ENCODE results near the gene PSD.

PSD gene

GRCh38 chr10:102405632-102406031 lies 13.0 kb downstream of the PSD start:
- no peak for DNase-seq (ENCODE audit: low read depth in 1 of 2, low spot score in 1 of 2)

- DNase-seq (ENCODE audit: low read depth in 1 of 2, low spot score in 1 of 2): no peak
These were observed 13.4 kb downstream of the PSD start for GRCh38 chr10:102405108-102405571.

- DNase-seq (ENCODE audit: low read depth in 1 of 2, low spot score in 1 of 2): no peak
These were observed 14.1 kb downstream of the PSD start for GRCh38 chr10:102404361-102405107.

- no peak for DNase-seq (ENCODE audit: low read depth in 1 of 2, low spot score in 1 of 2)
These were observed 15.5 kb downstream of the PSD start for GRCh38 chr10:102403115-102403514.

- no peak for DNase-seq (ENCODE audit: low read depth in 1 of 2, low spot score in 1 of 2)
These were observed 16.1 kb downstream of the PSD start for GRCh38 chr10:102402512-102402896.

- DNase-seq (ENCODE audit: low read depth in 1 of 2, low spot score in 1 of 2): no peak
These were observed 16.7 kb downstream of the PSD start for GRCh38 chr10:102401735-102402511.

GRCh38 chr10:102401342-102401654 lies 17.3 kb downstream of the PSD start:
- DNase-seq (ENCODE audit: low read depth in 1 of 2, low spot score in 1 of 2): no peak

GRCh38 chr10:102400598-102401341 lies 17.8 kb downstream of the PSD start:
- DNase-seq (ENCODE audit: low read depth in 1 of 2, low spot score in 1 of 2): no peak

GRCh38 chr10:102400076-102400475 lies 18.5 kb downstream of the PSD start:
- no peak for DNase-seq (ENCODE audit: low read depth in 1 of 2, low spot score in 1 of 2)

GRCh38 chr10:102399217-102400021 lies 19.2 kb downstream of the PSD start:
- peak; percentile 72 to 82 for DNase-seq (ENCODE audit: low read depth in 1 of 2, low spot score in 1 of 2)

- no peak for DNase-seq (ENCODE audit: low read depth in 1 of 2, low spot score in 1 of 2)
These were observed 20.2 kb downstream of the PSD start for GRCh38 chr10:102398172-102399020.

- DNase-seq (ENCODE audit: low read depth in 1 of 2, low spot score in 1 of 2): no peak
These were observed 21.1 kb downstream of the PSD start for GRCh38 chr10:102397222-102398171.

GRCh38 chr10:102396730-102397151 lies 21.8 kb downstream of the PSD start:
- DNase-seq (ENCODE audit: low read depth in 1 of 2, low spot score in 1 of 2): no peak

GRCh38 chr10:102396317-102396650 lies 22.3 kb downstream of the PSD start:
- DNase-seq (ENCODE audit: low read depth in 1 of 2, low spot score in 1 of 2): no peak

GRCh38 chr10:102395400-102396316 lies 22.9 kb downstream of the PSD start, which contains the start of gene NFKB2:
Gene NFKB2, plus strand, starts transcription at chr10:102395705. Its CDS starts 255 bp downstream, at chr10:102395960.
- peak; percentile 92 to 93 for DNase-seq (ENCODE audit: low read depth in 1 of 2, low spot score in 1 of 2)

- DNase-seq (ENCODE audit: low read depth in 1 of 2, low spot score in 1 of 2): peak in 1 of 2 donors; percentile 55
These were observed 23.7 kb downstream of the PSD start for GRCh38 chr10:102394801-102395399.

- DNase-seq (ENCODE audit: low read depth in 1 of 2, low spot score in 1 of 2): peak; percentile 98
These were observed 24.3 kb downstream of the PSD start for GRCh38 chr10:102394079-102394800.

All from stimulated activated CD4-positive, alpha-beta T cell treated with anti-CD3 and anti-CD28 coated beads, Interleukin-15, amount 100 ng/mL, for 1 hour (primary cell).